Caco-2 (cell line): ENCODE measurements around the gene HIF1A. TPM values are rescaled to one million over a fixed set of nuclear protein-coding genes. Genes with fewer than 3 reads are reported as not detected.

ENCODE experiments used
- BruUV-seq: library from RNA; stranded (reverse); fragments of 400-500 nt; replicated peaks from 2 replicates; lab custom pipeline; 2021; lab: Mats Ljungman, UMichigan
- CTCF ChIA-PET: fragments of 300-600 bp; sonication (Branson Sonifier 250); formaldehyde crosslinking; loops from one replicate; lab custom pipeline; 2022; ENCODE audit warnings: antibody characterized with exemption; lab: Charles Lee
- POLR2A ChIA-PET: fragments of 300-600 bp; sonication (Branson Sonifier 250); formaldehyde crosslinking; loops from one replicate; lab custom pipeline; 2022; ENCODE audit warnings: antibody characterized with exemption; lab: Charles Lee
- DNase-seq, 2 experiments: peaks; one replicate each; pipeline versions ENCODE4 v3.0.0 to v3.0.0-alpha.2; 2020 to 2022
- H3K27me3 ChIP-seq: replicated peaks from 2 replicates; pipeline ENCODE4 v1.6.0; 2011; ENCODE audit warnings: low read length; ENCODE audit not compliant: control insufficient read depth, insufficient read depth
- H3K36me3 ChIP-seq: 2 replicates; pipeline ENCODE4 v1.5.1; 2011; ENCODE audit warnings: low read length; ENCODE audit not compliant: control insufficient read depth, insufficient read depth
- H3K4me1 ChIP-seq: fragments of 250-450 bp; sonication (Bioruptor Pico); 2 replicates; pipeline ENCODE4 v1.5.1; 2020; ENCODE audit warnings: mild to moderate bottlenecking
- H3K4me3 ChIP-seq: 2 replicates; pipeline ENCODE4 v1.5.1; 2011; ENCODE audit warnings: low read depth, mild to moderate bottlenecking, control low read depth, low read length
- H3K9me3 ChIP-seq: fragments of 250-450 bp; sonication (Bioruptor Pico); 2 replicates; pipeline ENCODE4 v1.5.1; 2020; ENCODE audit warnings: mild to moderate bottlenecking, moderate library complexity
- H3K27ac Mint-ChIP-seq: one replicate; pipeline ENCODE4 v1.8.0; 2022; ENCODE audit warnings: mixed read lengths; ENCODE audit not compliant: unreplicated experiment
- H3K27me3 Mint-ChIP-seq: one replicate; pipeline ENCODE4 v1.8.0; 2022; ENCODE audit warnings: mixed read lengths; ENCODE audit not compliant: insufficient read depth, unreplicated experiment
- H3K36me3 Mint-ChIP-seq: one replicate; pipeline ENCODE4 v1.8.0; 2022; ENCODE audit warnings: mild to moderate bottlenecking, mixed read lengths; ENCODE audit not compliant: insufficient read depth, unreplicated experiment
- H3K4me1 Mint-ChIP-seq: one replicate; pipeline ENCODE4 v1.8.0; 2022; ENCODE audit warnings: low read depth, mixed read lengths; ENCODE audit not compliant: unreplicated experiment
- H3K4me3 Mint-ChIP-seq: one replicate; pipeline ENCODE4 v1.8.0; 2022; ENCODE audit warnings: mild to moderate bottlenecking, moderate library complexity, mixed read lengths; ENCODE audit not compliant: unreplicated experiment
- H3K9me3 Mint-ChIP-seq: one replicate; pipeline ENCODE4 v1.8.0; 2022; ENCODE audit warnings: mixed read lengths; ENCODE audit not compliant: unreplicated experiment
- CTCF ChIP-seq, 2 experiments: fragments of 200-600 bp in 1 of 2; IDR thresholded peaks; 1 replicate in 1 of 2; 2 replicates in 1 of 2; pipeline versions ENCODE4 v1.5.1 to v1.8.0; 2011 to 2022; ENCODE audit warnings: antibody characterized with exemption in 1 of 2, control low read depth in 1 of 2, inconsistent platforms in 1 of 2, low read depth in 1 of 2, low read length in 1 of 2, mild to moderate bottlenecking in 1 of 2, moderate library complexity in 1 of 2; ENCODE audit not compliant: insufficient read depth in 1 of 2, severe bottlenecking in 1 of 2, unreplicated experiment in 1 of 2
- intact Hi-C: fragments of 100-400 bp; cut with micrococcal nuclease; formaldehyde crosslinking; loops from one replicate; pipeline ENCODE4 v1.10.0; 2022; ENCODE audit not compliant: unreplicated experiment
- total RNA-seq: library from RNA; stranded (reverse); gene quantifications from 2 replicates; pipeline ENCODE4 v1.2.3, GENCODE V29; 2022

Gene HIF1A
- total RNA-seq, 1 experiment from 2014 or later, result 127 TPM

- ChIA-PET CTCF (no interaction called here), POLR2A (no interaction called here)
- no peaks in the 10 kb centered on the region for H3K9me3 Mint-ChIP-seq
- DNase-seq, result no peak
- intact Hi-C loops, result no loop called here
- TF ChIP-seq CTCF (IDR thresholded peaks at IDR 0.05; ENCODE audit: insufficient read depth in 1 of 2, low read depth in 1 of 2, low read length in 1 of 2, severe bottlenecking in 1 of 2, unreplicated experiment in 1 of 2), result no peak
- Histone ChIP-seq H3K36me3 (no peaks in the 10 kb centered on the region), H3K27me3 (no peaks in the 10 kb centered on the region), H3K4me1 (no peaks in the 10 kb centered on the region), H3K9me3 (no peaks in the 10 kb centered on the region), H3K4me3 (no peak overlapping the region)
- peaks cover 3% of the 10 kb centered on the region for H3K27me3 Mint-ChIP-seq
- H3K4me3 Mint-ChIP-seq, result no peak overlapping the region
- no peaks in the 10 kb centered on the region for H3K36me3 Mint-ChIP-seq
- H3K4me1 Mint-ChIP-seq, result no peaks in the 10 kb centered on the region
- no TSS peak for BruUV-seq
- no peak overlapping the region for H3K27ac Mint-ChIP-seq
These were observed 47.6 kb upstream of the HIF1A start for GRCh38 chr14:61647704-61648103.

GRCh38 chr14:61648377-61648776, 46.9 kb upstream of the HIF1A start:
- no peak overlapping the region for H3K4me3 ChIP-seq
- Mint-ChIP-seq H3K4me3 (no peak overlapping the region), H3K9me3 (no peaks in the 10 kb centered on the region), H3K4me1 (no peaks in the 10 kb centered on the region), H3K36me3 (no peaks in the 10 kb centered on the region), H3K27ac (no peak overlapping the region), H3K27me3 (peaks cover 3% of the 10 kb centered on the region)
- no peaks in the 10 kb centered on the region for H3K27me3 ChIP-seq
- no peak for DNase-seq
- POLR2A ChIA-PET, result no interaction called here
- TF ChIP-seq CTCF (IDR thresholded peaks at IDR 0.05; ENCODE audit: insufficient read depth in 1 of 2, low read depth in 1 of 2, low read length in 1 of 2, severe bottlenecking in 1 of 2, unreplicated experiment in 1 of 2), result no peak
- H3K9me3 ChIP-seq, result no peaks in the 10 kb centered on the region
- CTCF ChIA-PET, result no interaction called here
- H3K36me3 ChIP-seq, result no peaks in the 10 kb centered on the region
- BruUV-seq, result no TSS peak
- intact Hi-C loops, result no loop called here
- no peaks in the 10 kb centered on the region for H3K4me1 ChIP-seq

GRCh38 chr14:61649283-61649682, 46.0 kb upstream of the HIF1A start:
- POLR2A ChIA-PET, result no interaction called here
- H3K36me3 Mint-ChIP-seq, result no peaks in the 10 kb centered on the region

More at GRCh38 chr14:61649283-61649682, 46.0 kb upstream of the HIF1A start:
- Mint-ChIP-seq H3K4me1 (no peaks in the 10 kb centered on the region), H3K9me3 (no peaks in the 10 kb centered on the region), H3K27ac (no peak overlapping the region), H3K4me3 (no peak overlapping the region), H3K27me3 (peaks cover 3% of the 10 kb centered on the region)
- CTCF ChIA-PET, result no interaction called here
- no peak for TF ChIP-seq CTCF (IDR thresholded peaks at IDR 0.05; ENCODE audit: insufficient read depth in 1 of 2, low read depth in 1 of 2, low read length in 1 of 2, severe bottlenecking in 1 of 2, unreplicated experiment in 1 of 2)
- Histone ChIP-seq H3K27me3 (no peaks in the 10 kb centered on the region), H3K4me1 (no peaks in the 10 kb centered on the region), H3K36me3 (no peaks in the 10 kb centered on the region), H3K9me3 (no peaks in the 10 kb centered on the region), H3K4me3 (no peak overlapping the region)
- DNase-seq, result no peak
- intact Hi-C loops, result no loop called here
- no TSS peak for BruUV-seq
